Suprapubic skin (tissue), 4 donors: ENCODE results near the gene ZAR1. TPM values are rescaled to one million over a fixed set of nuclear protein-coding genes. Genes with fewer than 3 reads are reported as not detected.

Experiments
- DNase-seq, 2 donors: peaks; one replicate each; pipeline ENCODE4 v3.0.0-alpha.2; 2019; ENCODE audit warnings: low spot score in 2 of 2
- H3K27ac ChIP-seq: fragments of 200-600 bp; sonication (generic); one replicate; pipeline ENCODE4 v1.5.1; 2019
- H3K27me3 ChIP-seq: fragments of 200-600 bp; sonication (generic); one replicate; pipeline ENCODE4 v1.5.1; 2019
- H3K36me3 ChIP-seq: fragments of 200-600 bp; sonication (generic); one replicate; pipeline ENCODE4 v1.5.1; 2019
- H3K4me1 ChIP-seq: fragments of 200-600 bp; sonication (generic); one replicate; pipeline ENCODE4 v1.5.1; 2019
- H3K4me3 ChIP-seq: fragments of 200-600 bp; sonication (generic); one replicate; pipeline ENCODE4 v1.5.1; 2019; ENCODE audit warnings: mild to moderate bottlenecking
- H3K9me3 ChIP-seq: fragments of 200-600 bp; sonication (generic); one replicate; pipeline ENCODE4 v1.5.1; 2019
- CTCF ChIP-seq, 2 donors: fragments of 200-600 bp in 1 of 2; fragments of 450-650 bp in 1 of 2; sonication (generic) in 1 of 2; IDR thresholded peaks; one replicate each; pipeline ENCODE4 v1.5.1; 2016 to 2019; ENCODE audit warnings: antibody characterized with exemption in 2 of 2, mild to moderate bottlenecking in 1 of 2, moderate library complexity in 1 of 2
- EP300 ChIP-seq: sonication (generic); formaldehyde crosslinking; IDR thresholded peaks from one replicate; pipeline ENCODE4 v1.6.1; 2017; ENCODE audit warnings: antibody characterized with exemption
- POLR2A ChIP-seq, 2 donors: fragments of 450-650 bp; IDR thresholded peaks; one replicate each; pipeline ENCODE4 v1.6.1; 2017; ENCODE audit warnings: antibody characterized with exemption in 2 of 2, mild to moderate bottlenecking in 2 of 2, moderate library complexity in 2 of 2
- POLR2AphosphoS5 ChIP-seq, 3 donors: sonication (generic); formaldehyde crosslinking; IDR thresholded peaks; one replicate each; pipeline ENCODE4 v1.6.1; 2017; ENCODE audit warnings: antibody characterized with exemption in 3 of 3
- WGBS: methylation state at CpG from one replicate; pipeline ENCODE4 v1.1.5; 2018; 5-methylcytosine and 5-hydroxymethylcytosine counted together
- total RNA-seq, 4 donors: library from RNA; depleted of rRNA; stranded (reverse); fragments of >200 nt; gene quantifications; one replicate each; pipeline ENCODE4 v1.1.0, GENCODE V29; 2016

Gene ZAR1
- total RNA-seq, 4 donors from 2014 or later, result not detected

DNA sequence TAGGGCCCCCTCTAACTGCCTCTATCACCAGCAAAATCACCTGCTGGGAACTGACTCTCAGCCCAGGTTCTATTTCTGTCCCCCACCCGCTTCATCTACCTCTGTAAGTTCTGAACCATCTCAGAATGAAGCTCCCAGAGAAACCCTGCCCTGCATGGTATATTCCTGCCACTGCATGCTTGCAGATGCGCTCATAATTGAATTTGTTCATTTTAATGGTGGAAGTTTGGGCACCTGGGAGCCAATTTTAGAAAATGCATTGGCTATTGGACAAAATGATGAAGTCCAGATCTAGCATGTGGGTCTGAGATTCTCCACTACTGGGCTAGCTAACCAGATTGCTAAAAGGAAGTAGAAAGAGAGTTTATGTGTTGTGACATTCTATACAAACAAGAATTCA lies 35.5 kb upstream of the ZAR1 start:
- no peaks in the 10 kb centered on the region for H3K36me3 ChIP-seq
- TF ChIP-seq CTCF (IDR thresholded peaks at IDR 0.05) (no peak), POLR2A (IDR thresholded peaks at IDR 0.05) (no peak), EP300 (no peak), POLR2AphosphoS5 (IDR thresholded peaks at IDR 0.05) (no peak)
- no peaks in the 10 kb centered on the region for H3K9me3 ChIP-seq
- 98% methylated on average over 2 of the region's 2 CpGs for WGBS
- no peak overlapping the region for H3K27ac ChIP-seq
- DNase-seq, result no peak
- no peaks in the 10 kb centered on the region for H3K4me1 ChIP-seq
- H3K27me3 ChIP-seq, result no peaks in the 10 kb centered on the region
- H3K4me3 ChIP-seq, result no peak overlapping the region

- Histone ChIP-seq H3K4me1 (no peaks in the 10 kb centered on the region), H3K9me3 (no peaks in the 10 kb centered on the region), H3K4me3 (no peak overlapping the region), H3K36me3 (no peaks in the 10 kb centered on the region), H3K27ac (no peak overlapping the region), H3K27me3 (no peaks in the 10 kb centered on the region)
- no peak for TF ChIP-seq CTCF (IDR thresholded peaks at IDR 0.05)
- no peak for TF ChIP-seq POLR2A (IDR thresholded peaks at IDR 0.05)
- TF ChIP-seq POLR2AphosphoS5 (IDR thresholded peaks at IDR 0.05), result no peak
- no peak for TF ChIP-seq EP300
- DNase-seq, result no peak
Measured at GRCh38 chr4:48461000-48461399, 29.1 kb upstream of the ZAR1 start.

DNA sequence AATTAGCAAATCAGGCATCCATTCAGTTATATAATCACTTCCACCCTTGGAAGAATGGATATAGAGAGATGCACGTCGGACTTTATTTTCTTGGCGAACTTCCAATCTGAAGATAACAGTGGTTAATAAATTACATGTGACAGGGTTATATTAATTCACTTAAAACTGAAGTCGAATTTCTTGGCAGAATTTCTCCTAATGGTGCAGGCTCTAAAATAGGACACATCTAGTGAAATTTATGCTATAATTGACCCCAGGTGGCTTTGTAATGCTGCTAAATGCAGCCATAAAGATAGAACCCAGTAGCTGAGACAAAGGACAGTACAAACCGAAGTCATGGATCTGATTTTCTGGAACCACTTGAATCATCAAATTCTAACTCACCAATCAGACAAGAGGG lies 27.7 kb upstream of the ZAR1 start:
- 22% methylated on average over 5 of the region's 5 CpGs for WGBS
- no peaks in the 10 kb centered on the region for H3K27me3 ChIP-seq
- no peak overlapping the region for H3K4me3 ChIP-seq
- H3K4me1 ChIP-seq, result no peaks in the 10 kb centered on the region
- H3K36me3 ChIP-seq, result no peaks in the 10 kb centered on the region
- no peaks in the 10 kb centered on the region for H3K9me3 ChIP-seq
- TF ChIP-seq EP300, result no peak
- H3K27ac ChIP-seq, result no peak overlapping the region
- DNase-seq, result no peak

GRCh38 chr4:48467442-48467841 lies 22.6 kb upstream of the ZAR1 start:
- WGBS, result 73% methylated on average over 2 of the region's 2 CpGs
- Histone ChIP-seq H3K4me3 (no peak overlapping the region), H3K27me3 (no peaks in the 10 kb centered on the region), H3K36me3 (no peaks in the 10 kb centered on the region), H3K4me1 (no peaks in the 10 kb centered on the region), H3K27ac (no peak overlapping the region), H3K9me3 (no peaks in the 10 kb centered on the region)
- DNase-seq, result no peak
- no peak for TF ChIP-seq POLR2AphosphoS5 (IDR thresholded peaks at IDR 0.05)
- TF ChIP-seq EP300, result no peak
- TF ChIP-seq CTCF (IDR thresholded peaks at IDR 0.05), result no peak
- TF ChIP-seq POLR2A (IDR thresholded peaks at IDR 0.05), result no peak

- H3K27me3 ChIP-seq, result no peaks in the 10 kb centered on the region
- H3K36me3 ChIP-seq, result no peaks in the 10 kb centered on the region
- no peaks in the 10 kb centered on the region for H3K4me1 ChIP-seq
- DNase-seq, result no peak
- no peak overlapping the region for H3K27ac ChIP-seq
- 79% methylated on average over 4 of the region's 5 CpGs for WGBS
- TF ChIP-seq POLR2A (IDR thresholded peaks at IDR 0.05), result no peak
- TF ChIP-seq EP300, result no peak
- no peak for TF ChIP-seq POLR2AphosphoS5 (IDR thresholded peaks at IDR 0.05)
- no peak for TF ChIP-seq CTCF (IDR thresholded peaks at IDR 0.05)
- H3K4me3 ChIP-seq, result no peak overlapping the region
- H3K9me3 ChIP-seq, result no peaks in the 10 kb centered on the region
Measured at GRCh38 chr4:48467891-48468290, 22.2 kb upstream of the ZAR1 start.

- no peaks in the 10 kb centered on the region for H3K4me1 ChIP-seq
- H3K9me3 ChIP-seq, result no peaks in the 10 kb centered on the region
- no peak for TF ChIP-seq EP300
- no peak for TF ChIP-seq POLR2AphosphoS5 (IDR thresholded peaks at IDR 0.05)
- no peak for TF ChIP-seq POLR2A (IDR thresholded peaks at IDR 0.05)
- no peak for TF ChIP-seq CTCF (IDR thresholded peaks at IDR 0.05)
- no peaks in the 10 kb centered on the region for H3K27me3 ChIP-seq
- DNase-seq, result no peak
- no peak overlapping the region for H3K27ac ChIP-seq
- H3K4me3 ChIP-seq, result no peak overlapping the region
- WGBS, result 58% methylated on average over 1 of the region's 1 CpG
- H3K36me3 ChIP-seq, result no peaks in the 10 kb centered on the region
Measured at GRCh38 chr4:48470137-48470536, 19.9 kb upstream of the ZAR1 start.
